COLO668 (cell line): Measurements from ENCODE around the gene SMARCC1.
"Not testable (repeated sequence)": the region's sequence is repeated elsewhere in the genome, so short reads cannot be mapped to it uniquely, and the experiment has no call there.

Experiments
- DNase-seq: peaks from one replicate; lab custom pipeline; 2025; ENCODE audit not compliant: unreplicated experiment; lab: John Stamatoyannopoulos, UW

The SMARCC1 gene

GRCh38 chr3:47781685-47782445, at the start of gene SMARCC1:
Gene SMARCC1, minus strand, starts transcription at chr3:47781893. Its CDS starts 96 bp downstream, at chr3:47781797.
- peak; percentile 97 for DNase-seq

DNA sequence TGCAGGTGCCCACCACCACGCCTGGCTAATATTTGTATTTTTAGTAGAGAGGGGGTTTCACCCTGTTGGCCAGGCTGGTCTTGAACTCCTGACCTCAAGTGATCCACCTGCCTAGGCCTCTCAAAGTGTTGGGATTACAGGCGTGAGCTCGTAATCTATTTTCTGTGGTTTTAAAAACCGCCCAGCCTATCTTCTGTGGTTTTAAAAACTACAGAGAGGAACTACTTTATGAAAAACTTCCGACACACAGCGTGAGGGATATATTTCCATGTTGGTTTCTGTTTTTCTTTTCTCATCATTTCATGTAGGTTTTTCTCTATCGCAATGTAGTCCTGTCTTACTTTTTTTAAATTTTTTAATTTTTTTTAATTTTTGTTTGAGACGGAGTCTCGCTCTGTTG, 47.8 kb upstream of the SMARCC1 start:
- DNase-seq: not testable (repeated sequence)

- no peak for DNase-seq
These were observed 43.9 kb upstream of the SMARCC1 start for GRCh38 chr3:47825590-47825989.

GRCh38 chr3:47824541-47825473, 43.1 kb upstream of the SMARCC1 start:
- DNase-seq: peak; percentile 85

GRCh38 chr3:47817609-47818008, 35.9 kb upstream of the SMARCC1 start:
- DNase-seq: no peak

DNA sequence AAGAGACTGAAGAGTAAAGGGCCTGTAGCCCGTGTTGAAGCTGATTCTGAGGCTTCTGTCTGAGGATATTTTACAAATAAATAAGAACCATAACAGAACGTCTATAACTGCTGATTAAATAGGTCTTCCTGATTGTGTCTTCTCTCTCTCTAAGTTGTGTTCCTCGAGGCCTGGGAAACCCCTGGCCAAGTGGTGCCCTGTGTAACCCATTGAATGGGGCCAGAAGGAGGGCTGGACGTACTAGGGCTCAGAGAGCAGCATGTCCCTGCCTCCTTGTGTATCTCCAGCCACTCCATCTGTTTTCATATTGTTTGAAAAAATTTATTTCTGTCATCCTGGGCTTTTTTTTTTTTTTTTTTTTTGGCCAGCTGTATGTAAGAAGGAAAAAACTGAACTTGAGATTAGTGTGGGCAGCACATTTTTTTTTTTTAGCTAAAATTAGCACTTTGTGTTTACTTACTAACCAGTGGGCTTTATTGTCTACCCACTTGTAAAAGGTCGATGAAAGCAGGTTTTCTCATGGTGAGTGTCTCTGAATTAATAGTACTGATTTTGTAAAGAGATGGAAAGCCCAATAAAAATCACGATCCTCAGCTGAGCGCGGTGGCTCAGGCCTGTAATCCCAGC, 32.0 kb upstream of the SMARCC1 start:
- no peak for DNase-seq

DNA sequence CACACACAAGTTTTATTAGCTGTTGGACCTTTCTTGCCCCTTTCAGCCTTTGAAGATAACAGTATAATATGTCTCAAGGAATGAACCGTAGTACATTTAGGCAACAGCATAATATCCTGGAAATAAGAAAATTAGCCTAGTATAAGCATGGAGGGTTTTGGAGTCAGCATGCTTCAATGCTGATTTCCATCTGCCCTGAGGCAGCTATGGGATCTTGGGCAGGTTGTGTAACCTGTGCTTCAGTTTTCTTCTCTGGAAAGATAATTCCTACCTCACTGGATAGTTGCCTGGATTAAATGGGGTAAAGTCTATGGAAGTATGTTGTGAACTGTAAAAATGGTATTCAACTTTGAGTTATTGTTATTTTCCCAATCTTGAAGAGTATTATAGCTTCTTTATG, 22.9 kb upstream of the SMARCC1 start:
- no peak for DNase-seq

DNA sequence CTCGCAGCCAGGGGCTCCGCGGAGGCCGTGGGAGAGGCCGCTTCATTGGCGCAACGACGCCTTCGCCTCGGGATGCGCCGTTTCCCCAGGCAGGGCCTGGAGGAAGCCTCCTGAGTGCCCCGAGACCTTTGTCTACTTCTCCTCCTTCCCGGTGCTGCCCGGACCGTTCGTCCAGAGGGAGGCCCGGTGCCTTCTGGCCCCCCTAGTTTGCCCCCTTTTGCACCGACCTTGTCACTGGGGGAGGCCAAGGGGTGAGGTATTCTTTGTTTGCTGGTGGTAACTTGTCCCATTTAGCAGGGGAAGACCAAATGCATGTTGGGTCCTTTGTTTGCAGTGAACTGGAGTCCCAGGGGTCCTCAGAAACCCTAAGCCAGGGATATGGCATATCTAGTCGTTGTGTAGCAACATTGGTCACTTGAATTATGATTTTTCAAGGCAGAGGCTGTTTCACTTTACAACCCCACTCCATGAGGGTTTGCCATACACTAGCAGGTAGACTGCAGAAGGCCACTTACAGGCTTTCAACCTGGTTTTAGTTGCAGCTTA, 21.9 kb upstream of the SMARCC1 start:
- DNase-seq: no peak

- peak; percentile 82 for DNase-seq
These were observed 21.2 kb upstream of the SMARCC1 start, which contains the start of gene DHX30 for GRCh38 chr3:47802734-47803479. Gene DHX30, plus strand, starts transcription at chr3:47803138. Its CDS starts 7,546 bp downstream, at chr3:47810684.

- no peak for DNase-seq
These were observed 18.0 kb upstream of the SMARCC1 start for GRCh38 chr3:47799733-47800132.

- no peak for DNase-seq
These were observed 12.9 kb upstream of the SMARCC1 start for GRCh38 chr3:47794544-47794943.

- DNase-seq: no peak
These were observed 11.0 kb upstream of the SMARCC1 start for GRCh38 chr3:47792699-47793098.

GRCh38 chr3:47791193-47791855, 9.6 kb upstream of the SMARCC1 start:
- no peak for DNase-seq

GRCh38 chr3:47783673-47784072, 2.0 kb upstream of the SMARCC1 start:
- DNase-seq: no peak

- DNase-seq: no peak
These were observed 984 bp upstream of the SMARCC1 start for GRCh38 chr3:47782446-47783308.

GRCh38 chr3:47780741-47781684, 680 bp downstream of the SMARCC1 start:
- peak; percentile 66 for DNase-seq

- no peak for DNase-seq
These were observed 2.9 kb downstream of the SMARCC1 start for GRCh38 chr3:47778746-47779145.

DNA sequence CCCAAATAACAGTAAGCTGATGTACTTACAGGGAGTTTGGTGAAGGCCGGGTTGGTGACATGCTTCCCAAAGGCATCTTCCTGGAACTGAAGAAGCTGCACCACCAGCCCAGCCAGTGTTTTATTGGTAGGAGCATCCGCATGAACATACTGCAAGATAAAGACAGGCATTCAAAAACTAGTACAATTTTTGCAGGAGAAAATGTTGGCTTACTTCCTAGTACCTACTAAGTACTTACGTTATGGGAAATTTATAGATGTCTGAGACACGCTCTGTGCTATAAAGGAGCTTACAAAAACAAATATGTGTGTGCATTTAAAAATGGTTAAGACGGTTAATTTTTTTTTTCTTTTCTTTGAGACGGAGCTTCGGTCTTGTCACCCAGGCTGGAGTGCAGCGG, 8.9 kb downstream of the SMARCC1 start:
- DNase-seq: no peak
